Activated naive CD4-positive, alpha-beta T cell treated with anti-CD3 and anti-CD28 coated beads, Interleukin-2, amount 50 U/mL, for 24 hours (primary cell): ENCODE results near the gene NPHP4.
"Not testable (repeated sequence)": the region's sequence is repeated elsewhere in the genome, so short reads cannot be mapped to it uniquely, and the experiment has no call there.

Experiments
- H3K27ac Mint-ChIP-seq: one replicate; pipeline ENCODE4 v1.8.0; 2021; ENCODE audit warnings: mild to moderate bottlenecking, mixed read lengths
- H3K27me3 Mint-ChIP-seq: one replicate; pipeline ENCODE4 v1.8.0; 2021; ENCODE audit warnings: mixed read lengths
- H3K36me3 Mint-ChIP-seq: one replicate; pipeline ENCODE4 v1.8.0; 2021; ENCODE audit warnings: mixed read lengths
- H3K4me1 Mint-ChIP-seq: one replicate; pipeline ENCODE4 v1.8.0; 2021; ENCODE audit warnings: mixed read lengths
- H3K4me3 Mint-ChIP-seq: one replicate; pipeline ENCODE4 v1.8.0; 2021; ENCODE audit warnings: mild to moderate bottlenecking, mixed read lengths
- H3K9me3 Mint-ChIP-seq: one replicate; pipeline ENCODE4 v1.8.0; 2021; ENCODE audit warnings: mixed read lengths

The NPHP4 gene

DNA sequence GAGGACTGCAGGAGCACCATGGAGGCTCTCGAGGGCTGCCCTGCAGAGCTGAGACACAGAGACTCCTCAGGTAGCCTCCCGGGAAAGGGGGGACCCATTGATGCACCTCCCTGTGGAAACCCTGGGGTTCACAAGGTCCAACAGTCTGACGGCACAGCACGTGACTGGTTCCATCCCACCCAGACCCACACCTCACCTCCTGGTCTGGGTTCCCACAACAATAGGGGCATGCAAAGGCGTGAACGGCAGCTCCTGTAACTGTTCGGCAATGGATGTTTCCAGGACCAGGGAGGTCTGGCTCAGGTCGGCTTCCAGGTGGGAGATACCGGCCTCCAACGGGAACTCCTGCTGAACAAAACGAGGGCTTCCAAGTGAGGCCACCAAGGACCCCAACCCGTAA lies 86.8 kb downstream of the NPHP4 start:
- no peaks in the 10 kb centered on the region for H3K9me3 Mint-ChIP-seq
- no peak overlapping the region for H3K27ac Mint-ChIP-seq
- no peak overlapping the region for H3K4me3 Mint-ChIP-seq
- H3K36me3 Mint-ChIP-seq, result peaks cover 5% of the 10 kb centered on the region
- H3K27me3 Mint-ChIP-seq, result no peaks in the 10 kb centered on the region
- H3K4me1 Mint-ChIP-seq, result no peaks in the 10 kb centered on the region

DNA sequence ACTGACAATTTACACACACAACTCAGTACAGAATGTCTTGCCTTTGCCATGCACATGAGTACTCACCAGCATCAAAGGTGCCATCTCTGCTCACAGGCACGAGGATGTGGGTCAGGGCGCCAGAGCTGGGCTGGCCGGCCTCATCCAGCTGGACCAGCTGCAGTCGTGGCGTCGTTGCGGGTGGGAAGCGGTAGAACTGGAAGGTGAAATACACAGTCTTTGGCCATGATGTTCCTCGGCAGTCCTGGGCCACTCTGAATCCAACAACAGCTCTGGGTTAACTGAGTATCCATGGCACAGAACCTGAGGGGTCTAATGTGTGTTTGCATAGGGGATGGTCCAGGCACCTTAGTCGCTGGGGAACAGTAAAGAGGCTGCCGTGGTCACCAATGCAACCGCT lies 87.7 kb downstream of the NPHP4 start:
- H3K27ac Mint-ChIP-seq, result no peak overlapping the region
- no peaks in the 10 kb centered on the region for H3K27me3 Mint-ChIP-seq
- no peaks in the 10 kb centered on the region for H3K9me3 Mint-ChIP-seq
- H3K4me3 Mint-ChIP-seq, result no peak overlapping the region
- H3K36me3 Mint-ChIP-seq, result peaks cover 5% of the 10 kb centered on the region
- H3K4me1 Mint-ChIP-seq, result no peaks in the 10 kb centered on the region

DNA sequence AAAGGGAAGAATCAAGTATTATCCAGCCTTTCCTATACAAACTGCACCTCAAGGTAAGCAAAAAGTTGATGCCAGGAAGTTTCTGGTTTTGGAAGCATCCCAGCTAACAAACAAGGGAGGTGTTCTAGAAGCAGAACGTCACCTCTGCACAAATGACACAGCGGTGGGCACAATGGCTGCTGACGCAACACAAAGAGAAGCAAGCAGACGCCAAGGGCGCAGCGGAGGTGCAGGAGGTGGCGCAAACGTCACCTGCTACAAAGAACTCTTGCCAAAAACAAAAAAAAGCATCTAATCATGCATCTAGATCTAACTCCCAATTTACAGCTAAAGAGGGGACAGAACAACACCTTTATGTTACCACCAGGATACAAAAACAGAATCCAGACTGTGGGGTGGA lies 88.5 kb downstream of the NPHP4 start:
- H3K4me1 Mint-ChIP-seq, result no peaks in the 10 kb centered on the region
- no peaks in the 10 kb centered on the region for H3K9me3 Mint-ChIP-seq
- no peaks in the 10 kb centered on the region for H3K27me3 Mint-ChIP-seq
- no peak overlapping the region for H3K27ac Mint-ChIP-seq
- H3K4me3 Mint-ChIP-seq, result no peak overlapping the region
- peaks cover 5% of the 10 kb centered on the region for H3K36me3 Mint-ChIP-seq

GRCh38 chr1:5903031-5903430 lies 89.2 kb downstream of the NPHP4 start:
- H3K9me3 Mint-ChIP-seq, result no peaks in the 10 kb centered on the region
- no peak overlapping the region for H3K4me3 Mint-ChIP-seq
- no peaks in the 10 kb centered on the region for H3K27me3 Mint-ChIP-seq
- H3K4me1 Mint-ChIP-seq, result no peaks in the 10 kb centered on the region
- H3K36me3 Mint-ChIP-seq, result peaks cover 5% of the 10 kb centered on the region
- H3K27ac Mint-ChIP-seq, result no peak overlapping the region

GRCh38 chr1:5901841-5902240 lies 90.4 kb downstream of the NPHP4 start:
- H3K36me3 Mint-ChIP-seq, result peaks cover 8% of the 10 kb centered on the region
- no peaks in the 10 kb centered on the region for H3K9me3 Mint-ChIP-seq
- H3K4me1 Mint-ChIP-seq, result no peaks in the 10 kb centered on the region
- no peak overlapping the region for H3K4me3 Mint-ChIP-seq
- H3K27ac Mint-ChIP-seq, result no peak overlapping the region
- no peaks in the 10 kb centered on the region for H3K27me3 Mint-ChIP-seq

GRCh38 chr1:5901150-5901549 lies 91.1 kb downstream of the NPHP4 start:
- Mint-ChIP-seq H3K36me3 (peaks cover 8% of the 10 kb centered on the region), H3K27ac (no peak overlapping the region), H3K27me3 (no peaks in the 10 kb centered on the region), H3K4me1 (no peaks in the 10 kb centered on the region), H3K4me3 (no peak overlapping the region), H3K9me3 (no peaks in the 10 kb centered on the region)

DNA sequence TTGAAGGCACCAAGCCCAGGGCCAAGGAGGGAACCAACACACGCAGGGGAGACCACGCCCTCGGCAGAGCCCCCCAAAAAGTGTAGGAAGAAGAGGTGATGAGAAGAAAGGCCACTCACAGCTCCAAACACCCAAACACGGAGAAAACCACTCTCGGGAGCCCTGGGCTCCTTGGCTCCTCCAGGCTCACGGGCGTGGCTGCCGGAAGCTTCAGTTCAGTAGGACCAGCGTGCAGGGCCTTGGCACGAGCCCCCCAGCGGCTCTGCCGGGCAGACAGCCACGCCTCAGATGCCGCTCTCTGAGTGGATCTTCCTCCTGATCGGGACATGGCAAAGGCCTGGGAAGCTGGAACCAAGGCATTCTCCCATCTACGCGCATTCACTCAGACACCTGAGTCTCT lies 94.0 kb downstream of the NPHP4 start:
- no peaks in the 10 kb centered on the region for H3K9me3 Mint-ChIP-seq
- H3K4me3 Mint-ChIP-seq, result no peak overlapping the region
- H3K4me1 Mint-ChIP-seq, result no peaks in the 10 kb centered on the region
- H3K36me3 Mint-ChIP-seq, result peaks cover 11% of the 10 kb centered on the region
- H3K27ac Mint-ChIP-seq, result no peak overlapping the region
- H3K27me3 Mint-ChIP-seq, result no peaks in the 10 kb centered on the region

- Mint-ChIP-seq H3K27ac (no peak overlapping the region), H3K4me3 (no peak overlapping the region), H3K9me3 (no peaks in the 10 kb centered on the region), H3K4me1 (no peaks in the 10 kb centered on the region), H3K36me3 (peaks cover 8% of the 10 kb centered on the region), H3K27me3 (no peaks in the 10 kb centered on the region)
Measured at GRCh38 chr1:5896706-5897660, 95.2 kb downstream of the NPHP4 start.

- Mint-ChIP-seq H3K4me3 (no peak overlapping the region), H3K27ac (no peak overlapping the region), H3K9me3 (no peaks in the 10 kb centered on the region), H3K4me1 (no peaks in the 10 kb centered on the region), H3K36me3 (peaks cover 8% of the 10 kb centered on the region), H3K27me3 (no peaks in the 10 kb centered on the region)
Measured at GRCh38 chr1:5895446-5896406, 96.5 kb downstream of the NPHP4 start.

DNA sequence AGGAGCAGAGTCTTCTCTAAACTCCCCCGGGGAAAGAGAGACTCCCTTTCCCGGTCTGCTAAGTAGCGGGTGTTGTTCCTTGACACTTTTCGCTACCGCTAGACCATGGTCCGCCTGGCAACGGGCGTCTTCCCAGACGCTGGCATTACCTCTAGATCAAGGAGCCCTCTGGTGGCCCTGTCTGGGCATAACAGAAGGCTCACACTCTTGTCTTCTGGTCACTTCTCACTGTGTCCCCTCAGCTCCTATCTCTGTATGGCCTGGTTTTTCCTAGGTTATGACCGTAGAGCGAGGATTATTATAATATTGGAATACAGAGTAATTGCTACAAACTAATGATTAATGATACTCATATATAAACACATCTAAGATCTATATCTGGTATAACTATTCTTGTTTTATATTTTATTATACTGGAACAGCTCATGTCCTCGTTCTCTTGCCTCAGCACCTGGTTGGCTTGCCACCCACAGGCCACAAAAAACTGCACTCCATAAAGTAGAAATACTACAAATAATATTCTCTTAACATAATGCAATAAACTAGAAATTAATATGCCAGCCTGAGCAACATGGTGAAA lies 98.4 kb downstream of the NPHP4 start:
- not testable (repeated sequence) for H3K9me3 Mint-ChIP-seq, H3K27ac Mint-ChIP-seq, H3K4me1 Mint-ChIP-seq, H3K4me3 Mint-ChIP-seq, H3K27me3 Mint-ChIP-seq
- peaks cover 11% of the 10 kb centered on the region for H3K36me3 Mint-ChIP-seq

DNA sequence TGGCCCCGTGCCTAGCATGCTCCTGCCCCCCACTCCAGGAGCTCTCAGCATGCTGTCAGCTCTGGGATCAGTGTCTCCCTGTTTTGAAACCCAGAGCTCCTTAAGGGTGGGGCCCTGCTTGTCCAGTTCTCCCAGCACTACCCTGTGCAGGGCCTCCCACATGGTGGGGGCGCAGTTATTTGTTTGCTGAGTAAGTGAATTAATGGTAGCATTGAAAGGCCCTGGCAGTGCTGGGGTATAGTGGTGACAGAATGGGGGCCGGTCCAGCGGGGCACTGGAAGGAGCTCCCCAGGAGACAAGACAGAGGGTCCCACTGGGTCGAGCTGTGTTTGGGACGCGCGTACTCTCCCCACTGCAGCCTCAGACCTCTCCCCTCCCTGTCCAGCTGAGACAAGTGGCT lies 99.9 kb downstream of the NPHP4 start:
- Mint-ChIP-seq H3K27ac (no peak overlapping the region), H3K27me3 (no peaks in the 10 kb centered on the region), H3K36me3 (peaks cover 9% of the 10 kb centered on the region), H3K4me3 (no peak overlapping the region), H3K9me3 (no peaks in the 10 kb centered on the region), H3K4me1 (no peaks in the 10 kb centered on the region)

GRCh38 chr1:5891736-5892135 lies 100.5 kb downstream of the NPHP4 start:
- Mint-ChIP-seq H3K27me3 (no peaks in the 10 kb centered on the region), H3K4me1 (no peaks in the 10 kb centered on the region), H3K4me3 (no peak overlapping the region), H3K36me3 (peaks cover 10% of the 10 kb centered on the region), H3K27ac (no peak overlapping the region), H3K9me3 (no peaks in the 10 kb centered on the region)

GRCh38 chr1:5891137-5891536 lies 101.1 kb downstream of the NPHP4 start:
- Mint-ChIP-seq H3K27me3 (no peaks in the 10 kb centered on the region), H3K36me3 (peaks cover 10% of the 10 kb centered on the region), H3K4me3 (no peak overlapping the region), H3K27ac (no peak overlapping the region), H3K9me3 (no peaks in the 10 kb centered on the region), H3K4me1 (no peaks in the 10 kb centered on the region)

DNA sequence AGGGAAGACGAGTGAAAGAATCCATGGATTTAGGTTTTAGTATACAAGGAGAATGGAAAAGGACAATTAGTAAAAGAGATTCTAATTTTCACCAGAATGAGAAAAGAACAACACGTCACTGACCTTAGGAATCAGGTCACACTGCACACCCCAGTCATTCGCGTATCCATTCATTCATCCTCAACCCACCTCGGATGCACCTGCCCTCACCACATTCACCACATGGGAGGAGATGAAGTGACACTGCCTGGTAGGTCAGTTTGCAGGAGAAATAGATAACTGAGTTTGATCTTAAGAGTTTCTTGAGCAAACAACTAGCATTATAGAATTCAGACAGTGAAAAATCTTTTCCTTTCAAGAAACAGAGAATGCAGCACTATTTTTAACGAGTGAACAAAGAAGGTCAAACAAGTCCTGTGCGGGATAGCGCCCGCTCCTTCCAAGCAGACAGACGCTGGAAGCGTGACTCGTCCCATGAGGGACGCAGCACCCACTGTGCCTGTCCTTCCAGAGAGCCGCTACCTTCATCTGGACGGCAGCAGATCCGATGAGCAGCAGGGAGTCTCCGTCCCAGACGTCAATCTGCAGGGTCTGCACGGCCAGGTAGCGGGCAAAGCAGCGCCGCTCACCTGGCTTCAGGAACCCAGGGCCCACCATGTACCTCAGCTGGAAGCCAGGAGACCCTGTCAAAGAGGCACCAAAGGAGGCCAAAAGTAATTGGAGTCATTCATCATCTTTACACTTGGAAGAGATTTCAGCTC lies 101.7 kb downstream of the NPHP4 start:
- Mint-ChIP-seq H3K36me3 (peaks cover 10% of the 10 kb centered on the region), H3K4me1 (no peaks in the 10 kb centered on the region), H3K27ac (no peak overlapping the region), H3K27me3 (no peaks in the 10 kb centered on the region), H3K9me3 (no peaks in the 10 kb centered on the region), H3K4me3 (no peak overlapping the region)

- Mint-ChIP-seq H3K4me3 (no peak overlapping the region), H3K27me3 (no peaks in the 10 kb centered on the region), H3K9me3 (no peaks in the 10 kb centered on the region), H3K36me3 (peaks cover 9% of the 10 kb centered on the region), H3K4me1 (no peaks in the 10 kb centered on the region), H3K27ac (no peak overlapping the region)
Measured at GRCh38 chr1:5889901-5890300, 102.3 kb downstream of the NPHP4 start.
